Panc1 (cell line): Measurements from ENCODE around the gene LDB2. TPM values are rescaled to one million over a fixed set of nuclear protein-coding genes. Genes with fewer than 3 reads are reported as not detected.

Experiments used
- ATAC-seq: fragments of 200-7000 bp; cut with Tn5 transposase; 2 replicates; pipeline ENCODE4 v1.9.1; 2020; ENCODE audit warnings: mild to moderate bottlenecking, moderate library complexity
- BruUV-seq: library from RNA; stranded (reverse); fragments of 400-500 nt; replicated peaks from 2 replicates; lab custom pipeline; 2021; lab: Mats Ljungman, UMichigan
- CTCF ChIA-PET: fragments of 300-600 bp; sonication (Branson Sonifier 250); formaldehyde crosslinking; loops from one replicate; lab custom pipeline; 2022; ENCODE audit warnings: antibody characterized with exemption; lab: Charles Lee
- POLR2A ChIA-PET: fragments of 300-600 bp; sonication (Branson Sonifier 250); formaldehyde crosslinking; loops from one replicate; lab custom pipeline; 2022; ENCODE audit warnings: antibody characterized with exemption; lab: Charles Lee
- DNase-seq: peaks from one replicate; pipeline ENCODE4 v3.0.0-alpha.2; 2010; ENCODE audit warnings: low read depth, low spot score
- H3K27ac ChIP-seq: 2 replicates; pipeline ENCODE4 v1.5.1; 2011; ENCODE audit warnings: mild to moderate bottlenecking, low read length, inconsistent platforms
- H3K27me3 ChIP-seq: fragments of 200-500 bp; sonication (Bioruptor generic); 2 replicates; pipeline ENCODE4 v1.6.0; 2014; ENCODE audit warnings: low read length, inconsistent platforms; ENCODE audit not compliant: control insufficient read depth, insufficient read depth
- H3K36me3 ChIP-seq: fragments of 200-500 bp; sonication (Bioruptor generic); 2 replicates; pipeline ENCODE4 v1.5.1; 2014; ENCODE audit warnings: inconsistent platforms, mild to moderate bottlenecking, low read length, moderate library complexity; ENCODE audit not compliant: control insufficient read depth, insufficient read depth
- H3K4me1 ChIP-seq: 2 replicates; pipeline ENCODE4 v1.5.1; 2011; ENCODE audit warnings: inconsistent platforms, mild to moderate bottlenecking, low read length, moderate library complexity; ENCODE audit not compliant: control insufficient read depth, insufficient read depth
- H3K4me3 ChIP-seq, 2 experiments: 2 replicates each; pipeline ENCODE4 v1.5.1; 2011 to 2012; ENCODE audit warnings: low read depth in 2 of 2, low read length in 2 of 2, mild to moderate bottlenecking in 2 of 2, inconsistent platforms in 1 of 2, moderate library complexity in 1 of 2
- H3K9me3 ChIP-seq: fragments of 200-500 bp; sonication (Bioruptor generic); 2 replicates; pipeline ENCODE4 v1.5.1; 2014; ENCODE audit warnings: low read depth, mild to moderate bottlenecking, inconsistent platforms, low read length, moderate library complexity; ENCODE audit not compliant: control insufficient read depth, insufficient read depth
- CTCF ChIP-seq: fragments of 450-650 bp; IDR thresholded peaks from 2 replicates; pipeline ENCODE4 v1.5.1; 2017; ENCODE audit warnings: mild to moderate bottlenecking
- POLR2AphosphoS5 ChIP-seq: IDR thresholded peaks from 2 replicates; pipeline ENCODE4 v1.6.1; 2012; ENCODE audit warnings: mild to moderate bottlenecking, low read depth, low read length, moderate library complexity
- REST ChIP-seq, 2 experiments: IDR thresholded peaks; 2 replicates each; pipeline ENCODE4 v1.6.1; 2011 to 2012; ENCODE audit warnings: low read depth in 2 of 2, control low read depth in 1 of 2, low read length in 1 of 2, mild to moderate bottlenecking in 1 of 2, moderate library complexity in 1 of 2; ENCODE audit not compliant: insufficient read depth in 1 of 2
- SIN3A ChIP-seq: IDR thresholded peaks from 2 replicates; pipeline ENCODE4 v1.6.1; 2012; ENCODE audit warnings: low read depth, mild to moderate bottlenecking, low read length, moderate library complexity, borderline replicate concordance; ENCODE audit not compliant: insufficient read depth
- TCF7L2 ChIP-seq: IDR thresholded peaks from 2 replicates; pipeline ENCODE4 v1.6.1; 2011; ENCODE audit warnings: mild to moderate bottlenecking, low read depth, low read length, inconsistent platforms
- in situ Hi-C: cut with HindIII; loops from 2 replicates; pipeline ENCODE4 v1.10.0; 2016; ENCODE audit warnings: low sequenced_read_pairs, low pct_unique_long_range_greater_than_20kb
- intact Hi-C: fragments of 100-400 bp; cut with micrococcal nuclease; formaldehyde crosslinking; loops from one replicate; pipeline ENCODE4 v1.10.0; 2022; ENCODE audit not compliant: unreplicated experiment
- total RNA-seq: library from RNA; stranded (reverse); gene quantifications from one replicate; pipeline ENCODE4 v1.2.1, GENCODE V29; 2021; ENCODE audit not compliant: unreplicated experiment

Gene LDB2
- total RNA-seq, 1 experiment from 2014 or later = not detected

GRCh38 chr4:16938512-16939040, 40.1 kb upstream of the LDB2 start:
- ChIA-PET POLR2A (no interaction called here), CTCF (no interaction called here)
- no peak overlapping the region for H3K27ac ChIP-seq
- DNase-seq = no peak
- intact Hi-C loops (no loop called here), in situ Hi-C loops (no loop called here)
- TF ChIP-seq CTCF (no peak), TCF7L2 (no peak), REST (IDR thresholded peaks at IDR 0.05; ENCODE audit: insufficient read depth in 1 of 2, low read depth in 2 of 2, low read length in 1 of 2) (no peak), SIN3A (no peak), POLR2AphosphoS5 (no peak)
- H3K36me3 ChIP-seq = no peaks in the 10 kb centered on the region
- H3K4me1 ChIP-seq = no peaks in the 10 kb centered on the region
- no peaks in the 10 kb centered on the region for H3K9me3 ChIP-seq
- ATAC-seq = no peak
- BruUV-seq = no TSS peak
- no peaks in the 10 kb centered on the region for H3K27me3 ChIP-seq
- no peak overlapping the region for H3K4me3 ChIP-seq

GRCh38 chr4:16931339-16932305, 33.2 kb upstream of the LDB2 start:
- Histone ChIP-seq H3K9me3 (no peaks in the 10 kb centered on the region), H3K36me3 (no peaks in the 10 kb centered on the region), H3K4me3 (no peak overlapping the region), H3K4me1 (no peaks in the 10 kb centered on the region), H3K27me3 (no peaks in the 10 kb centered on the region), H3K27ac (no peak overlapping the region)
- no peak for DNase-seq
- BruUV-seq = no TSS peak
- in situ Hi-C loops (no loop called here), intact Hi-C loops (no loop called here)
- no peak for ATAC-seq
- no peak for TF ChIP-seq CTCF
- no peak for TF ChIP-seq POLR2AphosphoS5
- TF ChIP-seq SIN3A = no peak
- no peak for TF ChIP-seq TCF7L2
- no peak for TF ChIP-seq REST (IDR thresholded peaks at IDR 0.05; ENCODE audit: insufficient read depth in 1 of 2, low read depth in 2 of 2, low read length in 1 of 2)
- POLR2A ChIA-PET = no interaction called here
- CTCF ChIA-PET = no interaction called here
